H9 (cell line): ENCODE data around the gene TOR1AIP1. TPM values are rescaled to one million over a fixed set of nuclear protein-coding genes. Genes with fewer than 3 reads are reported as not detected.

ENCODE experiments used
- DNase-seq: peaks from one replicate; pipeline ENCODE4 v3.0.0-alpha.2; 2017
- H2AFZ ChIP-seq: one replicate; pipeline ENCODE4 v1.6.1; 2013; ENCODE audit warnings: mild to moderate bottlenecking, low read length, control low read depth, moderate library complexity
- H2AK5ac ChIP-seq: 2 replicates; pipeline ENCODE4 v1.6.1; 2013; ENCODE audit warnings: low read length, control low read depth, mixed read lengths; ENCODE audit not compliant: insufficient read length
- H2BK120ac ChIP-seq: one replicate; pipeline ENCODE4 v1.6.1; 2013; ENCODE audit warnings: low read depth, mild to moderate bottlenecking, low read length, control low read depth, inconsistent platforms; ENCODE audit not compliant: poor library complexity, severe bottlenecking
- H2BK12ac ChIP-seq: 2 replicates; pipeline ENCODE4 v1.6.1; 2013; ENCODE audit warnings: low read length, control low read depth, mixed read lengths, low read depth; ENCODE audit not compliant: insufficient read length
- H2BK15ac ChIP-seq: 2 replicates; pipeline ENCODE4 v1.6.1; 2013; ENCODE audit warnings: low read depth, low read length, control low read depth
- H2BK20ac ChIP-seq: one replicate; pipeline ENCODE4 v1.6.1; 2013; ENCODE audit warnings: low read depth, mild to moderate bottlenecking, low read length, control low read depth, inconsistent platforms; ENCODE audit not compliant: poor library complexity, severe bottlenecking
- H2BK5ac ChIP-seq: 2 replicates; pipeline ENCODE4 v1.6.1; 2013; ENCODE audit warnings: low read length, control low read depth, mixed read lengths; ENCODE audit not compliant: insufficient read length
- H3K14ac ChIP-seq: 2 replicates; pipeline ENCODE4 v1.6.1; 2013; ENCODE audit warnings: low read length, control low read depth; ENCODE audit not compliant: insufficient read depth
- H3K18ac ChIP-seq: 2 replicates; pipeline ENCODE4 v1.6.1; 2013; ENCODE audit warnings: low read depth, mild to moderate bottlenecking, mixed read lengths, low read length, control low read depth; ENCODE audit not compliant: insufficient read length
- H3K23ac ChIP-seq: 2 replicates; pipeline ENCODE4 v1.6.1; 2013; ENCODE audit warnings: low read length, control low read depth, mixed read lengths, low read depth; ENCODE audit not compliant: insufficient read length
- H3K23me2 ChIP-seq: 2 replicates; pipeline ENCODE4 v1.6.1; 2013; ENCODE audit warnings: low read depth, mild to moderate bottlenecking, mixed read lengths, low read length, control low read depth; ENCODE audit not compliant: insufficient read length, poor library complexity, severe bottlenecking
- H3K27ac ChIP-seq: 2 replicates; pipeline ENCODE4 v1.5.1; 2013; ENCODE audit warnings: low read length, control low read depth, mixed read lengths, low read depth; ENCODE audit not compliant: insufficient read length
- H3K27me3 ChIP-seq: 2 replicates; pipeline ENCODE4 v1.6.1; 2013; ENCODE audit warnings: low read length, control low read depth, inconsistent platforms; ENCODE audit not compliant: insufficient read depth
- H3K4ac ChIP-seq: 2 replicates; pipeline ENCODE4 v1.6.1; 2013; ENCODE audit warnings: low read depth, mild to moderate bottlenecking, control low read depth, inconsistent platforms, low read length, moderate library complexity
- H3K4me1 ChIP-seq: 2 replicates; pipeline ENCODE4 v1.6.1; 2013; ENCODE audit warnings: low read length, control low read depth, inconsistent platforms; ENCODE audit not compliant: insufficient read depth
- H3K4me2 ChIP-seq: 2 replicates; pipeline ENCODE4 v1.6.1; 2013; ENCODE audit warnings: low read length, control low read depth, mixed read lengths; ENCODE audit not compliant: insufficient read length, insufficient read depth
- H3K56ac ChIP-seq: 2 replicates; pipeline ENCODE4 v1.6.1; 2013; ENCODE audit warnings: low read depth, mild to moderate bottlenecking, mixed read lengths, low read length, control low read depth; ENCODE audit not compliant: insufficient read length
- H3K79me1 ChIP-seq: 2 replicates; pipeline ENCODE4 v1.6.1; 2013; ENCODE audit warnings: low read depth, mild to moderate bottlenecking, moderate library complexity, low read length, control low read depth, inconsistent platforms; ENCODE audit not compliant: insufficient read depth, poor library complexity, severe bottlenecking
- H3K79me2 ChIP-seq: 2 replicates; pipeline ENCODE4 v1.6.1; 2013; ENCODE audit warnings: low read length, control low read depth, inconsistent platforms; ENCODE audit not compliant: insufficient read depth
- H3K9ac ChIP-seq: 2 replicates; pipeline ENCODE4 v1.6.1; 2013; ENCODE audit warnings: low read length, control low read depth, mixed read lengths; ENCODE audit not compliant: insufficient read length; ENCODE audit errors: extremely low read depth
- H3K9me3 ChIP-seq: one replicate; pipeline ENCODE4 v1.6.1; 2013; ENCODE audit warnings: low read depth, low read length, inconsistent platforms; ENCODE audit not compliant: control insufficient read depth
- H3T11ph ChIP-seq: one replicate; pipeline ENCODE4 v1.6.1; 2013; ENCODE audit warnings: mild to moderate bottlenecking, low read length, control low read depth, inconsistent platforms
- H4K20me1 ChIP-seq: one replicate; pipeline ENCODE4 v1.6.1; 2013; ENCODE audit not compliant: control insufficient read depth, insufficient read length, insufficient read depth
- H4K5ac ChIP-seq: 2 replicates; pipeline ENCODE4 v1.6.1; 2013; ENCODE audit warnings: low read depth, mild to moderate bottlenecking, mixed read lengths, low read length, control low read depth; ENCODE audit not compliant: insufficient read length
- H4K8ac ChIP-seq: replicated peaks from 2 replicates; pipeline ENCODE4 v1.6.1; 2013; ENCODE audit warnings: low read length, control low read depth, mixed read lengths, low read depth; ENCODE audit not compliant: insufficient read length
- H4K91ac ChIP-seq: 2 replicates; pipeline ENCODE4 v1.6.1; 2013; ENCODE audit warnings: low read depth, mild to moderate bottlenecking, moderate library complexity, mixed read lengths, low read length, control low read depth; ENCODE audit not compliant: insufficient read length
- H3K27ac Mint-ChIP-seq, 3 experiments: 2 replicates in 2 of 3; 3 replicates in 1 of 3; pipeline ENCODE4 v1.8.0; 2020 to 2021; ENCODE audit warnings: mixed read lengths in 3 of 3, mild to moderate bottlenecking in 1 of 3, moderate library complexity in 1 of 3
- H3K27me3 Mint-ChIP-seq: 2 replicates; pipeline ENCODE4 v1.8.0; 2021; ENCODE audit warnings: low read depth, mild to moderate bottlenecking, moderate library complexity, mixed read lengths
- H3K36me3 Mint-ChIP-seq, 3 experiments: 2 replicates in 2 of 3; 3 replicates in 1 of 3; pipeline ENCODE4 v1.8.0; 2020 to 2021; ENCODE audit warnings: low read depth in 3 of 3, mixed read lengths in 3 of 3; ENCODE audit not compliant: insufficient read depth in 1 of 3
- H3K4me1 Mint-ChIP-seq, 2 experiments: 2 replicates each; pipeline ENCODE4 v1.8.0; 2020; ENCODE audit warnings: mixed read lengths in 2 of 2
- H3K4me3 Mint-ChIP-seq, 2 experiments: 2 replicates in 1 of 2; 3 replicates in 1 of 2; pipeline ENCODE4 v1.8.0; 2020 to 2021; ENCODE audit warnings: mild to moderate bottlenecking in 2 of 2, mixed read lengths in 2 of 2, moderate library complexity in 1 of 2
- H3K9me3 Mint-ChIP-seq, 2 experiments: 2 replicates in 1 of 2; 3 replicates in 1 of 2; pipeline ENCODE4 v1.8.0; 2020; ENCODE audit warnings: mild to moderate bottlenecking in 2 of 2, mixed read lengths in 2 of 2, moderate library complexity in 1 of 2
- WGBS: extraction: QIAGEN DNeasy Blood & Tissue Kit; methylation state at CpG from one replicate; pipeline ENCODE4 v1.1.7; 2013; ENCODE audit warnings: missing lambda C conversion rate, low lambda C conversion rate, mixed read lengths; ENCODE audit not compliant: insufficient read length; ENCODE audit errors: extremely low coverage; 5-methylcytosine and 5-hydroxymethylcytosine counted together
- total RNA-seq: library from RNA; stranded (reverse); gene quantifications from 2 replicates; pipeline ENCODE4 v1.2.1, GENCODE V29; 2021
- TF ChIP-seq, protein P1 (sequence below): fragments of 200-600 bp; sonication (generic); conservative IDR thresholded peaks from 3 replicates; pipeline ENCODE4 v1.8.0; 2021; ENCODE audit warnings: antibody characterized with exemption, mild to moderate bottlenecking

Gene TOR1AIP1
- total RNA-seq, 1 experiment from 2014 or later: 25.5 TPM

- Histone ChIP-seq H2BK15ac (no peak overlapping the region), H3K14ac (0 out of 2 replicates have a peak overlapping the region, but pooled peaks have one; percentile 41), H2AK5ac (no peak overlapping the region), H2BK12ac (no peak overlapping the region), H3K9me3 (no peaks in the 10 kb centered on the region), H4K91ac (no peak overlapping the region), H3K23me2 (peaks cover 9% of the 10 kb centered on the region), H3K23ac (no peak overlapping the region), H3K4me1 (no peaks in the 10 kb centered on the region), H3K56ac (no peak overlapping the region), H3T11ph (no peak overlapping the region), H2BK5ac (no peak overlapping the region), H2BK20ac (no peak overlapping the region), H4K20me1 (no peaks in the 10 kb centered on the region), H4K5ac (no peak overlapping the region), H3K79me2 (0 out of 2 replicates have a peak, but pooled peaks cover 1% of the 10 kb centered on the region), H3K9ac (peak overlapping the region; percentile 61), H3K27ac (peak overlapping the region; percentile 52), H2AFZ (no peak overlapping the region), H2BK120ac (no peak overlapping the region), H3K4ac (no peak overlapping the region), H4K8ac (no peak overlapping the region), H3K27me3 (no peaks in the 10 kb centered on the region), H3K4me2 (peak overlapping the region; percentile 99), H3K79me1 (no peaks in the 10 kb centered on the region), H3K18ac (peak overlapping the region; percentile 59)
- Mint-ChIP-seq H3K27me3 (no peaks in the 10 kb centered on the region; the same call in 1 of the 2 replicates), H3K27ac (peak overlapping the region; percentile 100), H3K9me3 (no peaks in the 10 kb centered on the region; a peak in 1 of 5 replicates), H3K4me1 (peaks cover 15 to 27% of the 10 kb centered on the region in 2 experiments), H3K36me3 (peaks cover 5 to 17% (median 9%) of the 10 kb centered on the region in 3 experiments; a peak in 6 of 7 replicates), H3K4me3 (peak overlapping the region; percentile 99)
- TF ChIP-seq, protein P1, sequence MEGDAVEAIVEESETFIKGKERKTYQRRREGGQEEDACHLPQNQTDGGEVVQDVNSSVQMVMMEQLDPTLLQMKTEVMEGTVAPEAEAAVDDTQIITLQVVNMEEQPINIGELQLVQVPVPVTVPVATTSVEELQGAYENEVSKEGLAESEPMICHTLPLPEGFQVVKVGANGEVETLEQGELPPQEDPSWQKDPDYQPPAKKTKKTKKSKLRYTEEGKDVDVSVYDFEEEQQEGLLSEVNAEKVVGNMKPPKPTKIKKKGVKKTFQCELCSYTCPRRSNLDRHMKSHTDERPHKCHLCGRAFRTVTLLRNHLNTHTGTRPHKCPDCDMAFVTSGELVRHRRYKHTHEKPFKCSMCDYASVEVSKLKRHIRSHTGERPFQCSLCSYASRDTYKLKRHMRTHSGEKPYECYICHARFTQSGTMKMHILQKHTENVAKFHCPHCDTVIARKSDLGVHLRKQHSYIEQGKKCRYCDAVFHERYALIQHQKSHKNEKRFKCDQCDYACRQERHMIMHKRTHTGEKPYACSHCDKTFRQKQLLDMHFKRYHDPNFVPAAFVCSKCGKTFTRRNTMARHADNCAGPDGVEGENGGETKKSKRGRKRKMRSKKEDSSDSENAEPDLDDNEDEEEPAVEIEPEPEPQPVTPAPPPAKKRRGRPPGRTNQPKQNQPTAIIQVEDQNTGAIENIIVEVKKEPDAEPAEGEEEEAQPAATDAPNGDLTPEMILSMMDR: no peak
- WGBS: no CpG with 5 or more reads among the region's 26 CpGs
- DNase-seq: no peak
Measured at GRCh38 chr1:179883040-179883744, 1.1 kb downstream of the TOR1AIP1 start.
